ENCODE data around the gene PADI3.

Gene PADI3

GRCh38 chr1:17307946-17308345, 59.0 kb downstream of the PADI3 start, which contains the start of gene PADI4:
Gene PADI4 (plus strand): TSS chr1:17308197. CDS start chr1:17308223, 26 bp downstream.
- Histone ChIP-seq H3K4me3 (ENCODE audit: low read depth in 1 of 2, low read length in 2 of 2) (no peak within 1 kb of the TSS), H3K27me3 (ENCODE audit: control insufficient read depth in 1 of 2, insufficient read depth in 2 of 2, low read length in 2 of 2) (peaks cover 5 to 14% of the 10 kb centered on the region in 2 donors), H3K9ac (ENCODE audit: low read depth in 1 of 2, low read length in 2 of 2) (no peak within 1 kb of the TSS), H3K36me3 (ENCODE audit: control insufficient read depth in 1 of 2, insufficient read depth in 2 of 2, low read length in 2 of 2) (no peaks in the 10 kb centered on the region), H3K9me3 (ENCODE audit: control insufficient read depth in 1 of 2, low read length in 2 of 2) (no peaks in the 10 kb centered on the region), H3K27ac (ENCODE audit: low read depth, low read length) (no peak within 1 kb of the TSS), H3K4me1 (ENCODE audit: control insufficient read depth in 1 of 2, insufficient read depth in 2 of 2, low read length in 2 of 2) (no peaks in the 10 kb centered on the region)

- Histone ChIP-seq H3K9ac (ENCODE audit: low read depth in 1 of 2, low read length in 2 of 2) (no peak overlapping the region), H3K9me3 (ENCODE audit: control insufficient read depth in 1 of 2, low read length in 2 of 2) (no peaks in the 10 kb centered on the region), H3K27ac (ENCODE audit: low read depth, low read length) (no peak overlapping the region), H3K4me3 (ENCODE audit: low read depth in 1 of 2, low read length in 2 of 2) (no peak overlapping the region), H3K4me1 (ENCODE audit: control insufficient read depth in 1 of 2, insufficient read depth in 2 of 2, low read length in 2 of 2) (no peaks in the 10 kb centered on the region), H3K36me3 (ENCODE audit: control insufficient read depth in 1 of 2, insufficient read depth in 2 of 2, low read length in 2 of 2) (no peaks in the 10 kb centered on the region), H3K27me3 (ENCODE audit: control insufficient read depth in 1 of 2, insufficient read depth in 2 of 2, low read length in 2 of 2) (peaks cover 6 to 14% of the 10 kb centered on the region in 2 donors)
These were observed 59.7 kb downstream of the PADI3 start for GRCh38 chr1:17308593-17308992.

- Histone ChIP-seq H3K9ac (ENCODE audit: low read depth in 1 of 2, low read length in 2 of 2) (no peak overlapping the region), H3K4me1 (ENCODE audit: control insufficient read depth in 1 of 2, insufficient read depth in 2 of 2, low read length in 2 of 2) (no peaks in the 10 kb centered on the region), H3K9me3 (ENCODE audit: control insufficient read depth in 1 of 2, low read length in 2 of 2) (no peaks in the 10 kb centered on the region), H3K36me3 (ENCODE audit: control insufficient read depth in 1 of 2, insufficient read depth in 2 of 2, low read length in 2 of 2) (no peaks in the 10 kb centered on the region), H3K4me3 (ENCODE audit: low read depth in 1 of 2, low read length in 2 of 2) (no peak overlapping the region), H3K27me3 (ENCODE audit: control insufficient read depth in 1 of 2, insufficient read depth in 2 of 2, low read length in 2 of 2) (peaks cover 8 to 16% of the 10 kb centered on the region in 2 donors), H3K27ac (ENCODE audit: low read depth, low read length) (no peak overlapping the region)
These were observed 60.6 kb downstream of the PADI3 start for GRCh38 chr1:17309426-17310067.

- H3K4me3 ChIP-seq (ENCODE audit: low read depth in 1 of 2, low read length in 2 of 2): no peak overlapping the region
- H3K4me1 ChIP-seq (ENCODE audit: control insufficient read depth in 1 of 2, insufficient read depth in 2 of 2, low read length in 2 of 2): no peaks in the 10 kb centered on the region
- H3K27me3 ChIP-seq (ENCODE audit: control insufficient read depth in 1 of 2, insufficient read depth in 2 of 2, low read length in 2 of 2): peaks cover 8 to 17% of the 10 kb centered on the region in 2 donors
- H3K27ac ChIP-seq (ENCODE audit: low read depth, low read length): no peak overlapping the region
- no peak overlapping the region for H3K9ac ChIP-seq (ENCODE audit: low read depth in 1 of 2, low read length in 2 of 2)
- no peaks in the 10 kb centered on the region for H3K36me3 ChIP-seq (ENCODE audit: control insufficient read depth in 1 of 2, insufficient read depth in 2 of 2, low read length in 2 of 2)
- H3K9me3 ChIP-seq (ENCODE audit: control insufficient read depth in 1 of 2, low read length in 2 of 2): no peaks in the 10 kb centered on the region
These were observed 61.3 kb downstream of the PADI3 start for GRCh38 chr1:17310068-17310640.

GRCh38 chr1:17313530-17314309, 64.8 kb downstream of the PADI3 start:
- peaks cover 8 to 13% of the 10 kb centered on the region in 2 donors for H3K27me3 ChIP-seq (ENCODE audit: control insufficient read depth in 1 of 2, insufficient read depth in 2 of 2, low read length in 2 of 2)
- no peak overlapping the region for H3K27ac ChIP-seq (ENCODE audit: low read depth, low read length)
- no peak overlapping the region for H3K9ac ChIP-seq (ENCODE audit: low read depth in 1 of 2, low read length in 2 of 2)
- H3K4me1 ChIP-seq (ENCODE audit: control insufficient read depth in 1 of 2, insufficient read depth in 2 of 2, low read length in 2 of 2): no peaks in the 10 kb centered on the region
- H3K4me3 ChIP-seq (ENCODE audit: low read depth in 1 of 2, low read length in 2 of 2): no peak overlapping the region
- H3K9me3 ChIP-seq (ENCODE audit: control insufficient read depth in 1 of 2, low read length in 2 of 2): no peaks in the 10 kb centered on the region
- H3K36me3 ChIP-seq (ENCODE audit: control insufficient read depth in 1 of 2, insufficient read depth in 2 of 2, low read length in 2 of 2): no peaks in the 10 kb centered on the region

- Histone ChIP-seq H3K9ac (ENCODE audit: low read depth in 1 of 2, low read length in 2 of 2) (no peak overlapping the region), H3K27me3 (ENCODE audit: control insufficient read depth in 1 of 2, insufficient read depth in 2 of 2, low read length in 2 of 2) (peaks cover 7 to 13% of the 10 kb centered on the region in 2 donors), H3K4me3 (ENCODE audit: low read depth in 1 of 2, low read length in 2 of 2) (no peak overlapping the region), H3K36me3 (ENCODE audit: control insufficient read depth in 1 of 2, insufficient read depth in 2 of 2, low read length in 2 of 2) (no peaks in the 10 kb centered on the region), H3K27ac (ENCODE audit: low read depth, low read length) (no peak overlapping the region), H3K9me3 (ENCODE audit: control insufficient read depth in 1 of 2, low read length in 2 of 2) (no peaks in the 10 kb centered on the region), H3K4me1 (ENCODE audit: control insufficient read depth in 1 of 2, insufficient read depth in 2 of 2, low read length in 2 of 2) (no peaks in the 10 kb centered on the region)
These were observed 65.6 kb downstream of the PADI3 start for GRCh38 chr1:17314491-17314971.

- H3K9ac ChIP-seq (ENCODE audit: low read depth in 1 of 2, low read length in 2 of 2): no peak overlapping the region
- H3K27me3 ChIP-seq (ENCODE audit: control insufficient read depth in 1 of 2, insufficient read depth in 2 of 2, low read length in 2 of 2): peaks cover 3 to 4% of the 10 kb centered on the region in 2 donors
- H3K36me3 ChIP-seq (ENCODE audit: control insufficient read depth in 1 of 2, insufficient read depth in 2 of 2, low read length in 2 of 2): no peaks in the 10 kb centered on the region
- no peaks in the 10 kb centered on the region for H3K9me3 ChIP-seq (ENCODE audit: control insufficient read depth in 1 of 2, low read length in 2 of 2)
- no peaks in the 10 kb centered on the region for H3K4me1 ChIP-seq (ENCODE audit: control insufficient read depth in 1 of 2, insufficient read depth in 2 of 2, low read length in 2 of 2)
- H3K4me3 ChIP-seq (ENCODE audit: low read depth in 1 of 2, low read length in 2 of 2): no peak overlapping the region
- no peak overlapping the region for H3K27ac ChIP-seq (ENCODE audit: low read depth, low read length)
These were observed 66.7 kb downstream of the PADI3 start for GRCh38 chr1:17315542-17316130.

- Histone ChIP-seq H3K9me3 (ENCODE audit: control insufficient read depth in 1 of 2, low read length in 2 of 2) (no peaks in the 10 kb centered on the region), H3K27ac (ENCODE audit: low read depth, low read length) (no peak overlapping the region), H3K36me3 (ENCODE audit: control insufficient read depth in 1 of 2, insufficient read depth in 2 of 2, low read length in 2 of 2) (no peaks in the 10 kb centered on the region), H3K4me3 (ENCODE audit: low read depth in 1 of 2, low read length in 2 of 2) (no peak overlapping the region), H3K4me1 (ENCODE audit: control insufficient read depth in 1 of 2, insufficient read depth in 2 of 2, low read length in 2 of 2) (no peaks in the 10 kb centered on the region), H3K9ac (ENCODE audit: low read depth in 1 of 2, low read length in 2 of 2) (no peak overlapping the region), H3K27me3 (ENCODE audit: control insufficient read depth in 1 of 2, insufficient read depth in 2 of 2, low read length in 2 of 2) (peaks cover 3 to 4% of the 10 kb centered on the region in 2 donors)
These were observed 67.8 kb downstream of the PADI3 start for GRCh38 chr1:17316704-17317103.

GRCh38 chr1:17318262-17318661, 69.4 kb downstream of the PADI3 start:
- Histone ChIP-seq H3K4me1 (ENCODE audit: control insufficient read depth in 1 of 2, insufficient read depth in 2 of 2, low read length in 2 of 2) (no peaks in the 10 kb centered on the region), H3K27me3 (ENCODE audit: control insufficient read depth in 1 of 2, insufficient read depth in 2 of 2, low read length in 2 of 2) (peaks cover 3 to 4% of the 10 kb centered on the region in 2 donors), H3K9me3 (ENCODE audit: control insufficient read depth in 1 of 2, low read length in 2 of 2) (no peaks in the 10 kb centered on the region), H3K36me3 (ENCODE audit: control insufficient read depth in 1 of 2, insufficient read depth in 2 of 2, low read length in 2 of 2) (no peaks in the 10 kb centered on the region), H3K9ac (ENCODE audit: low read depth in 1 of 2, low read length in 2 of 2) (no peak overlapping the region), H3K4me3 (ENCODE audit: low read depth in 1 of 2, low read length in 2 of 2) (no peak overlapping the region), H3K27ac (ENCODE audit: low read depth, low read length) (no peak overlapping the region)
